Cardiac muscle cell (in vitro differentiated cells and primary cell): Measurements from ENCODE around the gene TMEM115. TPM values are rescaled to one million over a fixed set of nuclear protein-coding genes. Genes with fewer than 3 reads are reported as not detected.

Experiments used
- DNase-seq, 2 donors: peaks; one replicate each; pipeline versions ENCODE4 v3.0.0 to v3.0.0-alpha.2; 2010 to 2017; ENCODE audit warnings: low read depth in 1 of 2, low spot score in 1 of 2
- H3K27ac ChIP-seq: fragments of 200-600 bp; sonication (generic); 2 replicates; pipeline ENCODE4 v1.5.1; 2016
- H3K27me3 ChIP-seq: fragments of 200-600 bp; sonication (generic); 2 replicates; pipeline ENCODE4 v1.6.0; 2016; ENCODE audit warnings: control low read depth
- H3K36me3 ChIP-seq: fragments of 200-600 bp; sonication (generic); 2 replicates; pipeline ENCODE4 v1.5.1; 2016; ENCODE audit warnings: control low read depth
- H3K4me1 ChIP-seq: fragments of 200-600 bp; sonication (generic); 2 replicates; pipeline ENCODE4 v1.8.1; 2017; ENCODE audit warnings: low read depth, mild to moderate bottlenecking, mixed run types
- H3K4me3 ChIP-seq: fragments of 200-600 bp; sonication (generic); 2 replicates; pipeline ENCODE4 v1.5.1; 2016; ENCODE audit warnings: mild to moderate bottlenecking
- H3K9me3 ChIP-seq: fragments of 200-600 bp; sonication (generic); 2 replicates; pipeline ENCODE4 v1.5.1; 2017; ENCODE audit warnings: low read depth, mild to moderate bottlenecking, control low read depth
- CTCF ChIP-seq: IDR thresholded peaks from 2 replicates; pipeline ENCODE4 v1.5.1; 2012; ENCODE audit warnings: low read depth, mild to moderate bottlenecking, low read length
- polyA plus RNA-seq: library from polyadenylated mRNA; unstranded; fragments of >200 nt; fragmentation: Nextera tagmentation; extraction: Ambion mirVana; gene quantifications from 2 replicates; pipeline ENCODE4 v1.2.1, GENCODE V29; 2016
- total RNA-seq: library from RNA; depleted of rRNA; stranded (reverse); fragments of >200 nt; gene quantifications from 2 replicates; pipeline ENCODE4 v1.2.3, GENCODE V29; 2016

Gene TMEM115
- total and polyA plus RNA-seq, 2 experiments from 2014 or later: 57.9 to 67.0 TPM

- DNase-seq: no peak
- Histone ChIP-seq H3K36me3 (no peaks in the 10 kb centered on the region), H3K4me3 (no peak overlapping the region), H3K4me1 (no peaks in the 10 kb centered on the region), H3K27me3 (no peaks in the 10 kb centered on the region), H3K27ac (no peak overlapping the region), H3K9me3 (no peaks in the 10 kb centered on the region)
- TF ChIP-seq CTCF: no peak
Measured at GRCh38 chr3:50375258-50375931, 16.1 kb upstream of the TMEM115 start.

GRCh38 chr3:50374363-50375257, 15.3 kb upstream of the TMEM115 start:
- no peak for TF ChIP-seq CTCF
- H3K9me3 ChIP-seq: no peaks in the 10 kb centered on the region
- no peak for DNase-seq
- no peaks in the 10 kb centered on the region for H3K4me1 ChIP-seq
- H3K27ac ChIP-seq: no peak overlapping the region
- H3K36me3 ChIP-seq: no peaks in the 10 kb centered on the region
- H3K27me3 ChIP-seq: no peaks in the 10 kb centered on the region
- no peak overlapping the region for H3K4me3 ChIP-seq

GRCh38 chr3:50373146-50374051, 14.1 kb upstream of the TMEM115 start:
- H3K9me3 ChIP-seq: no peaks in the 10 kb centered on the region
- no peaks in the 10 kb centered on the region for H3K4me1 ChIP-seq
- no peak for DNase-seq
- H3K36me3 ChIP-seq: no peaks in the 10 kb centered on the region
- TF ChIP-seq CTCF: no peak
- H3K4me3 ChIP-seq: no peak overlapping the region
- no peaks in the 10 kb centered on the region for H3K27me3 ChIP-seq
- no peak overlapping the region for H3K27ac ChIP-seq

- Histone ChIP-seq H3K9me3 (no peaks in the 10 kb centered on the region), H3K27me3 (no peaks in the 10 kb centered on the region), H3K36me3 (no peaks in the 10 kb centered on the region), H3K4me1 (no peaks in the 10 kb centered on the region), H3K27ac (no peak overlapping the region), H3K4me3 (no peak overlapping the region)
- DNase-seq: peak; percentile 25 to 71
- no peak for TF ChIP-seq CTCF
Measured at GRCh38 chr3:50372349-50372748, 13.0 kb upstream of the TMEM115 start.

GRCh38 chr3:50371133-50371685, 11.9 kb upstream of the TMEM115 start:
- DNase-seq: peak in 1 of 2 donors; percentile 34
- Histone ChIP-seq H3K9me3 (no peaks in the 10 kb centered on the region), H3K36me3 (no peaks in the 10 kb centered on the region), H3K27me3 (no peaks in the 10 kb centered on the region), H3K4me1 (no peaks in the 10 kb centered on the region), H3K27ac (no peak overlapping the region), H3K4me3 (no peak overlapping the region)
- TF ChIP-seq CTCF: no peak
